ENCODE data around the gene TLE7.

TLE7 gene

DNA sequence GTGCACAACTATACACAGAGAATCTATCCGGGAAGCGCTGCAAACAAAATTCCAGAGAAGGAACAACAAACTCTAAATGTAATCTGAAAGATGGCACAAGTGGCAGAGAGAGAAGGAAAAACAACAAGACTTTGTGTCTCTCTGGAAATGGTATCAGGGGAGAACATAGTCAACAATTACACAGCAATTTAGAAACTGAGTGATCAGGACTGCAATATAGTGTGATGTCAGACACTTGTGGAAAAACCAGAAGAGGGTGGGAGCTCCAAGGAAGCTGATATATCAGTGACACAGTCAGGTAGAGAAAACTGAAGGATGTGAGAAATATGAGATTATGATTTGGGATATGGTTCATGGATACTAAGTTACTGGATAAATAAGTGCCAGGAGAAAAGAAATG, 39.1 kb upstream of the TLE7 start:
- TF ChIP-seq ZFX (IDR thresholded peaks at IDR 0.05; ENCODE audit: borderline replicate concordance) = no peak
- TF ChIP-seq, protein P1, sequence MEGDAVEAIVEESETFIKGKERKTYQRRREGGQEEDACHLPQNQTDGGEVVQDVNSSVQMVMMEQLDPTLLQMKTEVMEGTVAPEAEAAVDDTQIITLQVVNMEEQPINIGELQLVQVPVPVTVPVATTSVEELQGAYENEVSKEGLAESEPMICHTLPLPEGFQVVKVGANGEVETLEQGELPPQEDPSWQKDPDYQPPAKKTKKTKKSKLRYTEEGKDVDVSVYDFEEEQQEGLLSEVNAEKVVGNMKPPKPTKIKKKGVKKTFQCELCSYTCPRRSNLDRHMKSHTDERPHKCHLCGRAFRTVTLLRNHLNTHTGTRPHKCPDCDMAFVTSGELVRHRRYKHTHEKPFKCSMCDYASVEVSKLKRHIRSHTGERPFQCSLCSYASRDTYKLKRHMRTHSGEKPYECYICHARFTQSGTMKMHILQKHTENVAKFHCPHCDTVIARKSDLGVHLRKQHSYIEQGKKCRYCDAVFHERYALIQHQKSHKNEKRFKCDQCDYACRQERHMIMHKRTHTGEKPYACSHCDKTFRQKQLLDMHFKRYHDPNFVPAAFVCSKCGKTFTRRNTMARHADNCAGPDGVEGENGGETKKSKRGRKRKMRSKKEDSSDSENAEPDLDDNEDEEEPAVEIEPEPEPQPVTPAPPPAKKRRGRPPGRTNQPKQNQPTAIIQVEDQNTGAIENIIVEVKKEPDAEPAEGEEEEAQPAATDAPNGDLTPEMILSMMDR (IDR thresholded peaks at IDR 0.05) = no peak
- H3K27ac ChIP-seq = no peak overlapping the region

DNA sequence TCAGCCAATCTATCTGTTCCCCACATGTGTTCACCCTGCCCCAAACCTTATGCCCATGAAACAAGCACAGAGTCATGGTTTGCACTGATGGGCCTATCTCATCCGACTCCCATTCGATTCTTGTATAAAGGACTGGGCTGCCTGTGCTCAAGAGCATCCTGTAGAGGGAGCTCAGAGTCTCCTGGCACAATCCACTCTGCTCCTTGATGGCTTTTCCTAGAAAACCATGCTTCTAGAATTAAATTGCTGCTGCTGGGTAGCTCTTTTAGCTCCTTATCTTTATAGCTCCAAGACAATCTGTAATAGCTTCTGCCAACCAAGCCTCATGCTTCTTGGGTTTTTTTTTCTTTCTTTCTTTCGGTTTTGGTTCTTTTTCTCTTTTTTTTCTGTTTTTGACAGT, 37.6 kb upstream of the TLE7 start:
- TF ChIP-seq, protein P1 (IDR thresholded peaks at IDR 0.05) = peak; percentile 68
- TF ChIP-seq ZFX (IDR thresholded peaks at IDR 0.05; ENCODE audit: borderline replicate concordance) = no peak
- H3K27ac ChIP-seq = no peak overlapping the region

DNA sequence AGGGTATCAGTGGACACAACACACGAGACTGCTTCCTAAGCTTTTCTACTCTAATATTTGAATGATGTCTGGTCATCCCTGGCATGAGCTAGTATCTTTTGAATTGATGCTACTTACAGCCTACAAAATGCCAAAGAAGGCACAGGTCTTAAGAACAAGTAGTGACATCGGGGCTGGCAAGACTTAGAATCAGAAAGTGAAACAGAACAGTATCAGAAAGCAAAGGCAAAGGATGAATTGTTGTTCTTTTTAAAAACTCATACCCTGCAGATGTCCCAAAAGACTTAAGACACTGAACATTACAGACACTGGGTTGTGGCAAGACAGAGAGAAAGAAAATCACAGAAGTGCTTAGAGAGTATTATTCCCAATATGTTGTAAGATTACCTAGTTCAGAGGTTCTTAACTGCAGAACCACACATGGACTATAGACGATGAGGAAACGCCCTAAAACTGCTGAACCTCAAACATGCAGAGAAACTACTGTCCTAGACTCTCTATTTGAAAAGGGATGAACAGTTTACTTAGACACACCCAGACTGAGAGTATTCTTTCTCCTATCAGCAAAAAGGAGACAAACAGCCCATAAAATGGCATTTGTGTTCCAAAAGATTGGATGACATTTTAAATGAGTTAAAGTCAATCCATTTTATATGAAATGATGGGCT, 34.7 kb upstream of the TLE7 start:
- no peak for TF ChIP-seq ZFX (IDR thresholded peaks at IDR 0.05; ENCODE audit: borderline replicate concordance)
- TF ChIP-seq, protein P1 (IDR thresholded peaks at IDR 0.05) = no peak
- no peak overlapping the region for H3K27ac ChIP-seq

DNA sequence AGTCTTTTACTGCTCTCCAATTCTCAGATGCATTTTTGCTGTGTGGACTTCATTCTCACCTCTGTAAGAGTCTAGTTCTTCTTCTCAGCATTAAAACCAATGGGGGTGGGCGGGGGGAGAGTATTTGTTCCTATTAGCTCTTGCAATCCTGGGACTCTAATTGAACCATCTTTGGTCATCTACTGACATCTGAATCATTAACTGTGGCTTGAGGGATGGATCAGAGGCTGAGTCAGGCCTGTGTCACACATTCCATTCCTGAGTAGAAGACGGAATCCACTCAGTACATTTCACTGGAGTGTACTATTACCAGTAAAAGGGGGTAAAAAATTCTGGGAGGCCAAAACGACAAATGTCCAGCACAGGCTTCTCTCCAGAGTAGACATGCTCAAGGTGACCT, 33.0 kb upstream of the TLE7 start:
- TF ChIP-seq, protein P1 (IDR thresholded peaks at IDR 0.05) = no peak
- TF ChIP-seq ZFX (IDR thresholded peaks at IDR 0.05; ENCODE audit: borderline replicate concordance) = no peak
- no peak overlapping the region for H3K27ac ChIP-seq

DNA sequence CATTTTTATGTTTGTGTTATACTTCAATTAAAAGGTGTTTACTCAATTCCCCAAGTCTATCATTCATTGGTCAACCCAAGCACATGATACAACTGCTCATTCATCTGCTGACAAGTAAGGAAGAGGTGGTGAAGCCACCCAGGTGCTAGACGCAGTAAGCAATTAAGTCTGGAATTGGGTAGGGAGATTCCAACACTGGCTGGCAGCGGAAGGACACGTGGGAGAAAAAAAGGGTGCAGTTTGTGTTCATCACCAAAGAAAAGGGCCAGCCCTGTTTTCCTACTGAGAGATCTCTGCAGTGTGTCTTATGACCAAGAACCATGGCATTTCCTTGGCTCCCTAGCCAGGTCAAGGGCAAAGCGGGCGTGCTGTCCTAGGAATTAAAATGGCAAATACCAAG, 32.0 kb upstream of the TLE7 start:
- TF ChIP-seq, protein P1 (IDR thresholded peaks at IDR 0.05) = no peak
- TF ChIP-seq ZFX (IDR thresholded peaks at IDR 0.05; ENCODE audit: borderline replicate concordance) = no peak
- no peak overlapping the region for H3K27ac ChIP-seq

DNA sequence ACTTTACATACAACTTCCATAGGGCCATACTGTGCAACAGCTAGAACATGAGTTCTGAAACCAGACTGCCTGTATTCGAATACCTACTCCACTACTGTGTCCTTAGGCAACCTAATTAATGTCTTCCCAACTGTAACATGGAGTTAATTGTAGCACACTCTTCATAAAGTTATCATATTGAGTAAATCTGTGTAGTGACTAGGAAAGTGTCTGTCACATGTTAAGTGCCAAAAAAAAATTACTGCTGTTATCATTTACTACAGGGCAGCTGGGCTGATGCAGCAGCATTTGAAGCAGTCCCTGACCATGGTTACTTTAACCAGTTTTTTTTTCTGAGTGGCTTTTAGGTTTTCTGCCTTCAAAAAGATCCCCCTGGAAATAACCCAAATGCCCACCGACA, 31.1 kb upstream of the TLE7 start:
- H3K27ac ChIP-seq = no peak overlapping the region
- no peak for TF ChIP-seq ZFX (IDR thresholded peaks at IDR 0.05; ENCODE audit: borderline replicate concordance)
- TF ChIP-seq, protein P1 (IDR thresholded peaks at IDR 0.05) = no peak

DNA sequence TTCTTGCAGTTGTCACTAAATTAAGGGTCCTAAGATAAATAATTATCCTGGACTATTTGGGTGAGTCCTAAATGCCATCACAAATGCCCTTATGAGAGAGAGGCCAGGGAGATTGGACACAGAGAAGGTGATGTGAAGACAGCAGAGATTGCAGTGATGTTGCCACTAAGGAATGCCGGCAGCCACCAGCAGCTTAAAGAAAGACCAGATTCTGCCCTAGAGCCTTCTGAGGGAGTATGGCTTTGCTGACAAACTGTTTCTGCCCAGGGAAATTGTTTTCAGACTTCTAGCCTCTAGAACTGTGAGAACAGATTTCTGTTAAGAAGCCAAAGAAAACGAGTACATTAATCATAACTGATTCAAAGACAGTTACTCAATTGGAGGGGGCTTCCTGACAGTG, 30.2 kb upstream of the TLE7 start:
- no peak for TF ChIP-seq ZFX (IDR thresholded peaks at IDR 0.05; ENCODE audit: borderline replicate concordance)
- TF ChIP-seq, protein P1 (IDR thresholded peaks at IDR 0.05) = no peak
- H3K27ac ChIP-seq = no peak overlapping the region

Measured in 22Rv1 (cell line).